OCI-LY3 (cell line): ENCODE data around the gene ENC1.

Source experiments
- H2AFZ ChIP-seq: fragments of 200-600, 300-600 bp; shearing (Covaris generic); 2 replicates; pipeline ENCODE4 v1.6.0; 2014; ENCODE audit warnings: antibody characterized with exemption, low read depth, low read length
- H3K27ac ChIP-seq: fragments of 200-600, 300-600 bp; sonication (generic); 2 replicates; pipeline ENCODE4 v1.5.1; 2014; ENCODE audit warnings: mild to moderate bottlenecking, low read length, moderate library complexity, mixed read lengths
- H3K27me3 ChIP-seq: fragments of 200-600, 300-600 bp; sonication (generic); 2 replicates; pipeline ENCODE4 v1.6.1; 2014; ENCODE audit warnings: low read depth, low read length, mixed read lengths
- H3K36me3 ChIP-seq: fragments of 200-600, 300-600 bp; sonication (generic); replicated peaks from 2 replicates; pipeline ENCODE3; 2014; ENCODE audit warnings: low read depth, low read length, mixed read lengths
- H3K4me1 ChIP-seq: fragments of 300-600, 200-600 bp; sonication (generic); 2 replicates; pipeline ENCODE4 v1.6.1; 2014; ENCODE audit warnings: low read length, mixed read lengths
- H3K4me2 ChIP-seq: fragments of 200-600, 300-600 bp; sonication (generic); 2 replicates; pipeline ENCODE4 v1.6.1; 2014; ENCODE audit warnings: low read length, mixed read lengths
- H3K4me3 ChIP-seq: fragments of 300-600, 200-600 bp; sonication (generic); 2 replicates; pipeline ENCODE4 v1.5.1; 2014; ENCODE audit warnings: antibody characterized with exemption, mild to moderate bottlenecking, low read length, moderate library complexity
- H3K79me2 ChIP-seq: fragments of 300-600, 200-600 bp; shearing (Covaris generic); 2 replicates; pipeline ENCODE4 v1.6.1; 2014; ENCODE audit warnings: mild to moderate bottlenecking, low read length, mixed read lengths
- H3K9ac ChIP-seq: fragments of 300-600, 200-600 bp; shearing (Covaris generic); 2 replicates; pipeline ENCODE4 v1.6.0; 2014; ENCODE audit warnings: mild to moderate bottlenecking, low read length, moderate library complexity
- H3K9me3 ChIP-seq: fragments of 200-600, 300-600 bp; shearing (Covaris generic); 2 replicates; pipeline ENCODE4 v1.6.1; 2014; ENCODE audit warnings: low read length, mixed read lengths; ENCODE audit not compliant: insufficient read depth
- H4K20me1 ChIP-seq: fragments of 200-600, 300-600 bp; sonication (generic); 2 replicates; pipeline ENCODE4 v1.6.1; 2016; ENCODE audit warnings: low read length, mixed read lengths; ENCODE audit not compliant: insufficient read depth
- CTCF ChIP-seq: fragments of 200-600, 300-600 bp; sonication (generic); IDR thresholded peaks from 2 replicates; pipeline ENCODE4 v1.5.1; 2014; ENCODE audit warnings: antibody characterized with exemption, low read length, low read depth
- EZH2phosphoT487 ChIP-seq: fragments of 200-600 bp; shearing (Covaris generic); IDR thresholded peaks from 2 replicates; pipeline ENCODE4 v1.6.1; 2018; ENCODE audit warnings: antibody characterized with exemption, mixed run types, low read depth

The ENC1 gene

GRCh38 chr5:74616236-74617146, 24.0 kb downstream of the ENC1 start:
- Histone ChIP-seq H3K4me3 (no peak overlapping the region), H4K20me1 (no peaks in the 10 kb centered on the region), H3K4me1 (peaks cover 9% of the 10 kb centered on the region; the same call in 1 of the 2 replicates), H2AFZ (no peak overlapping the region), H3K4me2 (no peak overlapping the region), H3K9ac (no peak overlapping the region), H3K79me2 (no peaks in the 10 kb centered on the region), H3K27me3 (peaks cover 22% of the 10 kb centered on the region), H3K27ac (no peak overlapping the region), H3K9me3 (no peaks in the 10 kb centered on the region), H3K36me3 (no peaks in the 10 kb centered on the region)
- TF ChIP-seq EZH2phosphoT487 (no peak), CTCF (no peak)

- no peak overlapping the region for H3K27ac ChIP-seq
- no peaks in the 10 kb centered on the region for H4K20me1 ChIP-seq
- no peak overlapping the region for H3K4me2 ChIP-seq
- no peaks in the 10 kb centered on the region for H3K79me2 ChIP-seq
- H2AFZ ChIP-seq = no peak overlapping the region
- no peaks in the 10 kb centered on the region for H3K36me3 ChIP-seq
- TF ChIP-seq EZH2phosphoT487 = no peak
- TF ChIP-seq CTCF = no peak
- no peak overlapping the region for H3K9ac ChIP-seq
- H3K4me1 ChIP-seq = peaks cover 4% of the 10 kb centered on the region; the same call in 1 of the 2 replicates
- H3K9me3 ChIP-seq = no peaks in the 10 kb centered on the region
- H3K4me3 ChIP-seq = no peak overlapping the region
- peaks cover 10% of the 10 kb centered on the region; the same call in 1 of the 2 replicates for H3K27me3 ChIP-seq
Observed at GRCh38 chr5:74613283-74613682, 27.2 kb downstream of the ENC1 start.

- Histone ChIP-seq H3K9me3 (no peaks in the 10 kb centered on the region), H3K27ac (no peak overlapping the region), H3K4me2 (no peak overlapping the region), H3K27me3 (peaks cover 10% of the 10 kb centered on the region; the same call in 1 of the 2 replicates), H3K4me3 (no peak overlapping the region), H3K4me1 (peaks cover 4% of the 10 kb centered on the region; the same call in 1 of the 2 replicates), H3K9ac (no peak overlapping the region), H3K79me2 (no peaks in the 10 kb centered on the region), H3K36me3 (no peaks in the 10 kb centered on the region), H2AFZ (no peak overlapping the region), H4K20me1 (no peaks in the 10 kb centered on the region)
- no peak for TF ChIP-seq EZH2phosphoT487
Observed at GRCh38 chr5:74612045-74612444, 28.5 kb downstream of the ENC1 start.

GRCh38 chr5:74608736-74609601, 31.6 kb downstream of the ENC1 start:
- TF ChIP-seq EZH2phosphoT487 = no peak
- no peak for TF ChIP-seq CTCF
- Histone ChIP-seq H3K36me3 (no peaks in the 10 kb centered on the region), H2AFZ (no peak overlapping the region), H3K4me1 (peaks cover 4% of the 10 kb centered on the region; the same call in 1 of the 2 replicates), H3K4me2 (no peak overlapping the region), H3K9ac (no peak overlapping the region), H3K9me3 (no peaks in the 10 kb centered on the region), H3K79me2 (no peaks in the 10 kb centered on the region), H3K27me3 (peaks cover 10% of the 10 kb centered on the region; the same call in 1 of the 2 replicates), H3K4me3 (no peak overlapping the region), H4K20me1 (no peaks in the 10 kb centered on the region), H3K27ac (no peak overlapping the region)
